Peyer's patch (tissue), 4 donors: Measurements from ENCODE around the gene TXLNB.

ENCODE experiments used
- POLR2A ChIP-seq, 2 donors: fragments of 450-650 bp; IDR thresholded peaks; one replicate each; pipeline ENCODE4 v1.5.1; 2017; ENCODE audit warnings: antibody characterized with exemption in 2 of 2, mild to moderate bottlenecking in 2 of 2, moderate library complexity in 2 of 2
- TF ChIP-seq, protein P1 (sequence below), 6 experiments: fragments of 450-650 bp in 4 of 6; fragments of 200-600 bp in 2 of 6; sonication (generic) in 1 of 6; IDR thresholded peaks; one replicate each; pipeline ENCODE4 v1.5.1; 2017 to 2019; ENCODE audit warnings: antibody characterized with exemption in 6 of 6, mild to moderate bottlenecking in 3 of 6, moderate library complexity in 1 of 6

DNA sequence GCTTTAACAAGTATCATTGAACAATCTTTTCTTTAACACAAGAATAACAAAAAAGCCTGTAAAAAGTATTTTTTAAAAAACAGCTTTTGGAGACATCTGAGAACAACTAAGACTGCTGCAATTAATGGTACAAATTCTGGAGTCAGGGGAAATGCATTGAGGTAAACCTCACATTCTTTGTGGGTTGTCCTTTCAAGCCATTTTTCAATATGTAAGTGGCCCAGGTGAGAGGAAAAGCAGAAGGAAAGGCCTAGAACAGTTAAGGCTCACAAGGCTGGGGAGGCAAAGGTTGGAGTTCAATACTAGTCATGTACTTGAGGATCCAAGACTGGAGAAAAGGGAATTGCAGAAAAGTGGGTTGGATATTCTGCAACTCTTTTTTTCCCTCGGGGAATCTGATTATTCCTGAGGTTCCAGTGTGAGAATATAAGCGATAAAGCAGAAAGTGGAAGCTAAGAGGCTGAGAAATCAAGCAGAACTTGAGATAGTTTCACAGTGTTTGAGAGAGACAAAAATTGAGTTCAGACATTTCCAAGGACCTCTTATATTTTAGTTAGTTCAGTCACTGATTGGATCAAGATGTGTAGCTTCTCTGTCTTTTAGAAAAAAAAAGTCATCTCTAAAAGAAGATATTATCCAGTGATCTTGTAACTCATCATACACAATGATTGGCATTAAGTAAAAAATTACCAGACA lies 25.0 kb upstream of the TXLNB start:
- TF ChIP-seq, protein P1, sequence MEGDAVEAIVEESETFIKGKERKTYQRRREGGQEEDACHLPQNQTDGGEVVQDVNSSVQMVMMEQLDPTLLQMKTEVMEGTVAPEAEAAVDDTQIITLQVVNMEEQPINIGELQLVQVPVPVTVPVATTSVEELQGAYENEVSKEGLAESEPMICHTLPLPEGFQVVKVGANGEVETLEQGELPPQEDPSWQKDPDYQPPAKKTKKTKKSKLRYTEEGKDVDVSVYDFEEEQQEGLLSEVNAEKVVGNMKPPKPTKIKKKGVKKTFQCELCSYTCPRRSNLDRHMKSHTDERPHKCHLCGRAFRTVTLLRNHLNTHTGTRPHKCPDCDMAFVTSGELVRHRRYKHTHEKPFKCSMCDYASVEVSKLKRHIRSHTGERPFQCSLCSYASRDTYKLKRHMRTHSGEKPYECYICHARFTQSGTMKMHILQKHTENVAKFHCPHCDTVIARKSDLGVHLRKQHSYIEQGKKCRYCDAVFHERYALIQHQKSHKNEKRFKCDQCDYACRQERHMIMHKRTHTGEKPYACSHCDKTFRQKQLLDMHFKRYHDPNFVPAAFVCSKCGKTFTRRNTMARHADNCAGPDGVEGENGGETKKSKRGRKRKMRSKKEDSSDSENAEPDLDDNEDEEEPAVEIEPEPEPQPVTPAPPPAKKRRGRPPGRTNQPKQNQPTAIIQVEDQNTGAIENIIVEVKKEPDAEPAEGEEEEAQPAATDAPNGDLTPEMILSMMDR (IDR thresholded peaks at IDR 0.05) = no peak
- TF ChIP-seq POLR2A (IDR thresholded peaks at IDR 0.05) = no peak
